Ishikawa (cell line): Measurements from ENCODE around the gene OLIG1.

ENCODE experiments used
- CEBPB ChIP-seq: IDR thresholded peaks from 2 replicates; pipeline ENCODE4 v1.6.1; 2012
- CREB1 ChIP-seq: IDR thresholded peaks from 2 replicates; pipeline ENCODE4 v1.6.1; 2012; ENCODE audit warnings: low read depth
- EGR1 ChIP-seq: IDR thresholded peaks from 2 replicates; pipeline ENCODE4 v1.6.1; 2012
- EP300 ChIP-seq: IDR thresholded peaks from 2 replicates; pipeline ENCODE4 v1.6.1; 2012; ENCODE audit warnings: borderline replicate concordance
- FOXM1 ChIP-seq: IDR thresholded peaks from 2 replicates; pipeline ENCODE4 v1.6.1; 2012; ENCODE audit warnings: low read depth, borderline replicate concordance
- NFIC ChIP-seq: IDR thresholded peaks from 2 replicates; pipeline ENCODE4 v1.6.1; 2012
- RAD21 ChIP-seq: IDR thresholded peaks from 2 replicates; pipeline ENCODE4 v1.6.1; 2012; ENCODE audit warnings: low read depth
- TAF1 ChIP-seq: IDR thresholded peaks from 2 replicates; pipeline ENCODE4 v1.6.1; 2012; ENCODE audit warnings: low read depth, mild to moderate bottlenecking
- TCF12 ChIP-seq: IDR thresholded peaks from 2 replicates; pipeline ENCODE4 v1.6.1; 2012; ENCODE audit warnings: low read depth
- YY1 ChIP-seq: IDR thresholded peaks from 2 replicates; pipeline ENCODE4 v1.6.1; 2012; ENCODE audit warnings: low read depth
- TF ChIP-seq, protein P1 (sequence below): IDR thresholded peaks from 2 replicates; pipeline ENCODE4 v1.6.1; 2012
- TF ChIP-seq, protein P2 (sequence below): IDR thresholded peaks from 2 replicates; pipeline ENCODE4 v1.6.1; 2012; ENCODE audit warnings: low read depth, mild to moderate bottlenecking

DNA sequence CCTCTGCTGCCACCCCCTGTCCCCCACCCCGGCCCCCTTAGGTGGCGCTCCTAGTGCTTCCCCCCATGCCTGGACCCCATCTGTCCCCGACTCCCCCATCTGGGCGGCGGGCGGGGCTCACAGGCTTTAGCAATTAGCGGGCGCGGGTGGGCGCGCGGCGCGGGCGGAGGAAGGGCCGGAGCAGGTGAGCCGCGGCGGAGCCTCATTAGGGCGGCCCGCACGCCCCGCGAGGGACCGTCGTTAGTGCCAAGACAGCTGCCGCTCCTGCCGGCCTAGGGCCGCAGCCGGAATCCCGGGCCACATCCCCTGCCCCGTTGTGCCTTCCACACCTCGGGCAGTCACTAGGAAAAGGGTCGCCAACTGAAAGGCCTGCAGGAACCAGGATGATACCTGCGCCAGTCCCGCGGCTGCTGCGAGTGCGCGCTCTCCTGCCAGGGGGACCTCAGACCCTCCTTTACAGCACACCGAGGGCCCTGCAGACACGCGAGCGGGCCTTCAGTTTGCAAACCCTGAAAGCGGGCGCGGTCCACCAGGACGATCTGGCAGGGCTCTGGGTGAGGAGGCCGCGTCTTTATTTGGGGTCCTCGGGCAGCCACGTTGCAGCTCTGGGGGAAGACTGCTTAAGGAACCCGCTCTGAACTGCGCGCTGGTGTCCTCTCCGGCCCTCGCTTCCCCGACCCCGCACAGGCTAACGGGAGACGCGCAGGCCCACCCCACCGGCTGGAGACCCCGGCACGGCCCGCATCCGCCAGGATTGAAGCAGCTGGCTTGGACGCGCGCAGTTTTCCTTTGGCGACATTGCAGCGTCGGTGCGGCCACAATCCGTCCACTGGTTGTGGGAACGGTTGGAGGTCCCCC, 36.6 kb upstream of the OLIG1 start:
- TF ChIP-seq EP300 (no peak), CREB1 (no peak), YY1 (no peak), RAD21 (no peak), TCF12 (no peak), NFIC (no peak), TAF1 (no peak), EGR1 (no peak), FOXM1 (no peak), CEBPB (no peak)
- TF ChIP-seq, protein P1, sequence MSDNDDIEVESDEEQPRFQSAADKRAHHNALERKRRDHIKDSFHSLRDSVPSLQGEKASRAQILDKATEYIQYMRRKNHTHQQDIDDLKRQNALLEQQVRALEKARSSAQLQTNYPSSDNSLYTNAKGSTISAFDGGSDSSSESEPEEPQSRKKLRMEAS = no peak
- TF ChIP-seq, protein P2, sequence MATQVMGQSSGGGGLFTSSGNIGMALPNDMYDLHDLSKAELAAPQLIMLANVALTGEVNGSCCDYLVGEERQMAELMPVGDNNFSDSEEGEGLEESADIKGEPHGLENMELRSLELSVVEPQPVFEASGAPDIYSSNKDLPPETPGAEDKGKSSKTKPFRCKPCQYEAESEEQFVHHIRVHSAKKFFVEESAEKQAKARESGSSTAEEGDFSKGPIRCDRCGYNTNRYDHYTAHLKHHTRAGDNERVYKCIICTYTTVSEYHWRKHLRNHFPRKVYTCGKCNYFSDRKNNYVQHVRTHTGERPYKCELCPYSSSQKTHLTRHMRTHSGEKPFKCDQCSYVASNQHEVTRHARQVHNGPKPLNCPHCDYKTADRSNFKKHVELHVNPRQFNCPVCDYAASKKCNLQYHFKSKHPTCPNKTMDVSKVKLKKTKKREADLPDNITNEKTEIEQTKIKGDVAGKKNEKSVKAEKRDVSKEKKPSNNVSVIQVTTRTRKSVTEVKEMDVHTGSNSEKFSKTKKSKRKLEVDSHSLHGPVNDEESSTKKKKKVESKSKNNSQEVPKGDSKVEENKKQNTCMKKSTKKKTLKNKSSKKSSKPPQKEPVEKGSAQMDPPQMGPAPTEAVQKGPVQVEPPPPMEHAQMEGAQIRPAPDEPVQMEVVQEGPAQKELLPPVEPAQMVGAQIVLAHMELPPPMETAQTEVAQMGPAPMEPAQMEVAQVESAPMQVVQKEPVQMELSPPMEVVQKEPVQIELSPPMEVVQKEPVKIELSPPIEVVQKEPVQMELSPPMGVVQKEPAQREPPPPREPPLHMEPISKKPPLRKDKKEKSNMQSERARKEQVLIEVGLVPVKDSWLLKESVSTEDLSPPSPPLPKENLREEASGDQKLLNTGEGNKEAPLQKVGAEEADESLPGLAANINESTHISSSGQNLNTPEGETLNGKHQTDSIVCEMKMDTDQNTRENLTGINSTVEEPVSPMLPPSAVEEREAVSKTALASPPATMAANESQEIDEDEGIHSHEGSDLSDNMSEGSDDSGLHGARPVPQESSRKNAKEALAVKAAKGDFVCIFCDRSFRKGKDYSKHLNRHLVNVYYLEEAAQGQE = no peak
